Measurements from ENCODE around the gene DCUN1D3.
A peak's percentile ranks its signal among the peaks of the same experiment; 100 is the strongest.
"Not testable (repeated sequence)": the region's sequence is repeated elsewhere in the genome, so short reads cannot be mapped to it uniquely, and the experiment has no call there.

Gene DCUN1D3

DNA sequence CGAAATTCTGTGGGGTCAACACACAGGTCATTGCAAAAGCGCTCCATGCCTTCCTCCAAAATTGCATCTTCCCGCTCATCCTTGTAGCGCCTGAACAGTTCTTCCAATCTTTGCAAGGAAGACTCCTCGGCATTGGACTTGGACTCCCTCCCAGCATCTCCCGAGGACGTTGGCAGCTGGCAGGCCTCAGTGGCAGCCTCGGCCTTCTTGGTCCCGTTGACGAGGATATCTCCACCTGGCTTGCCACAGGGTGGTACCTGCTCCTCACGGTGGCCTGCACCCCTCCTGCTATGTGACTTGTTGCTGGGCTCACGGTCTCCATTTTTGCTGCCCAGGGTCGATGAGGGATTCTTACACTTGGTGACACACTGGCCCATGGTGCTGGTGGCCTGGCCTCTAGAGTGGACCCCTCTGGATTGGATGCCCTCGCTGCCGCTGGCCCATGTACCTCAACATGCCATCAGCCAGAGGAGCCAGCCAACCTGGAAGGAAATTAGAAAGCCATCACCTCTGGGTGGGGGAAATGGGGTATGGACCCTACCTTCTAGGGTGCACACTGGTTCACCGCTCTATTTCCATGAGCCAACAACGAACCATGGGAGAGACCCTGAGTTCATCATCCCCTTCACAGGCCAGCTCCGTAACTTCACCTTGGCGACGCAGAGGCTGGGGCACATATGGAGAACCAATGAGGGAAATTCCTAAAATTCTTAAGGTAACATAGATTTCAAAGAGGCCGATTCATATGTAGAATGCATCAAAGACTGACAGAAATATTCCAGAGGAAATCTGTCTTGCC is 37.8 kb downstream of the DCUN1D3 start:
- DNase-seq: no peak

- not testable (repeated sequence) for DNase-seq
These were observed 39.2 kb downstream of the DCUN1D3 start for GRCh38 chr16:20860995-20861394.

- no peak for DNase-seq
These were observed 39.8 kb downstream of the DCUN1D3 start for GRCh38 chr16:20860361-20860760.

DNA sequence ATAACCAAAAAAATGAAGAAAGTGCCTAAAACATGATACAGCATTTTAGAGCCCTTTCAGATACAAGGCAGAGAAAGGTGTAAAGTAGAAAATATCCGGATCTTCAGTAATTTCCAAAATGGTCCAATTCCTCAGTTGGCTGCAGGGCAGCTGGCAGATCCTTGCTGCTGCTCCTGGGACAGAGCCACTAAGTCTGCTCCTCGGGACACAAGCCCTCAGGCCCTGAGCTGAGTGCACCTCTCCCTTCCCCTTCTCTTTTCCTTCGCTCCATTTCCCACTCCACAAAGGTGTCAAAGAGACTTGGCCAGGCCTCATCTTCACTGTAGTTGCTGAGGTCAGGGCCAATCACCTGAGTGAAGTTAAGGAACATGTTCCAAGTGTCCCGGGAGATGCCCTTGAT is 40.5 kb downstream of the DCUN1D3 start:
- no peak for DNase-seq

GRCh38 chr16:20859229-20859628 is 40.9 kb downstream of the DCUN1D3 start:
- no peak for DNase-seq

DNA sequence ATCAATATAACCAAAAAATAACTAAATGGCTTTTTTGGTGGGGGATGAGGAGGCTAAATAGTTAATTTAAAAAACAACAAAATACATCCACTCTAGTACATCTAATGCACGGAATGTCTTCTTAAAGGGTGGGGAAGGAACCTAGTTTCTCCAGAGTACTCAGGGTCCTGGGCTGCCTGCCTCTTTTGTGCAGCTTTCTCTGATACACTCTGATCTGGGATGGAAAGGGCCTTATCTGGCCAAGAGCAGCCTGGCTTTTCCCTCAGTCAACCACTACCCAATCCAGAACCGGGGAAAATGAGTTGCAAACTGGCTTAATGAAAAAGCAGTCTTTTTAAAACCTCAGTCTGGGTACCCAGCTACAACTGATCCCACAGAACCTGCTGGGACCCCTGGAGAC is 42.9 kb downstream of the DCUN1D3 start:
- no peak for DNase-seq

- no peak for DNase-seq
These were observed 45.2 kb downstream of the DCUN1D3 start for GRCh38 chr16:20854963-20855362.

- DNase-seq: no peak
These were observed 46.1 kb downstream of the DCUN1D3 start for GRCh38 chr16:20853981-20854620.

DNA sequence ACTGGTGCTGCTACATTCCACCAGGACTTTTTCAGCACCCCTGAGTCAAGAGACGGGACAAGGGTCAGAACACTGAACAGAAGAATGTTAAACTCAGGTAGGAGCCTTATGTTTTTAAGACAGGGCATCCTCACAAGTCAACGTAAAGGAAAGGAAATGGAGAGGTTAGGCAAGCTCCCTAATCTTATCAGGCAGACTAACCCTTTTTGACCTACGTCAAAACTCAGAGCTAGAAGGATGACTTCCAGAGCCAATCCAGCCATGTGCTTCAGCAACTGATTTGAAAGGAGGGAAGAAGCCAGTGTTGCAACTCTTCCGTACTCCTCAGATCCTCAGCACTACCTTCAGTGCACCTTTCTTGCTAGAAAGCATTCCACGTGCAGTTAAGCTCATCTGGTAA is 47.0 kb downstream of the DCUN1D3 start:
- no peak for DNase-seq

DNA sequence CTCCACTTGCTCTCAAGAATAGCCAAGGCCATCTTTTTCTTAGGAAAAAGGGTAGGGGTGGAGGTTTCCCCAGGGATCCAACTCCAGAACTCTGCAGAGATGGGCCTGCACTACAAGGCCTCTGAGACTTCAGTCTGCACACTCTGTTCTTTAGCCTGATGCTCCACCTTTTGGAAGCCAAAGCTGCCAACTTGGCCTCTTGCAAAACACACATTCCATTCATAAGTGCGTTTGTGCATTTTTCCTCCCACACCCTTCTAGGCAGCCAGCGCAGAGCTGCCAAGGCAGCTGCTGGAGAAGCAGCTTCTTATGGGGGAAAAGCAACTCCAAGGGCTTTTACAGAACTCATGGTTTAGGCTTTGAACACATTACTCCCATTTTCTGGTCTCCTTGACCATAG is 48.6 kb downstream of the DCUN1D3 start:
- DNase-seq: peak; percentile 88

DNA sequence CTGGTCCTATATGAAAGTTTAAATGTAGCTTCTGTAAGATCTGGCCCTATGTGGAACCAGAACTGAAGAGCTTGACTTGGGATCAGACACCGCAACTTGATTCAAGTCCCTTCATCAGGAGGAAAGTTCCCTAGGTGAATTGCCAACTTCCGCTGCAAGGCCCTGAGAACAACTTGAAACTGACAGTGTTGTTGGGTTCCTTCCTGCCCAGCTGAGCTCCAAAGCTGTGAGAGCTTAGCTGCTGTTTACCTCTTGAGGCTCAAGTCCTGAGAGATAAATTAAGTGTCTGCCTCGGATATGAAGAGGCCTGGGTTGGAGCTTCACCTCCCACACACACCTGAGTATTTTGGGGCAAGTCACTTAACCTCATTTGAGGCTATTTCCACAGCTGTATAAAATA is 49.2 kb downstream of the DCUN1D3 start:
- no peak for DNase-seq

- DNase-seq: peak; percentile 67
These were observed 50.4 kb downstream of the DCUN1D3 start for GRCh38 chr16:20849589-20850390.

- DNase-seq: no peak
These were observed 52.6 kb downstream of the DCUN1D3 start for GRCh38 chr16:20847550-20847949.

GRCh38 chr16:20846551-20846950 is 53.6 kb downstream of the DCUN1D3 start:
- no peak for DNase-seq

DNA sequence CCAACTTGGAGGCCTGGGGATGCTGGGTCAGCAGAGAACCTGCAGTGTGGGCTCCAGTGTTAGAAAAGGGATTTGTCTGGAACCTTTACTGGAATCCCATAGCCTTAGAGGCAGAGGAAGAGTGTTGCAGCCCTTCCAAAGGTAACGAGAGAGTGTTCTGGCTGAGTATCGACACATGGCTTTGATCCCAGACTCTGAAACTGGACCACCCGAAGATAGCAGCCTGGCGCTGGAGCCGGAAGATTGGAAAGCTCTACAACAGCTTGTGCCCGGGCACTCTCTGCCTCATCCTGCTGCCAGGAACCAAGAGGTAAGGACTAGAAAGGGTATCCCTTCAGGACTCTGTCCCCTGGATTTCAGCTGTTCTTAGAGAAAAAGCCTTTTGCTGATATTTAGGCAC is 54.1 kb downstream of the DCUN1D3 start:
- DNase-seq: no peak

GRCh38 chr16:20844588-20844987 is 55.6 kb downstream of the DCUN1D3 start:
- DNase-seq: no peak

- no peak for DNase-seq
These were observed 56.1 kb downstream of the DCUN1D3 start for GRCh38 chr16:20844054-20844453.

DNA sequence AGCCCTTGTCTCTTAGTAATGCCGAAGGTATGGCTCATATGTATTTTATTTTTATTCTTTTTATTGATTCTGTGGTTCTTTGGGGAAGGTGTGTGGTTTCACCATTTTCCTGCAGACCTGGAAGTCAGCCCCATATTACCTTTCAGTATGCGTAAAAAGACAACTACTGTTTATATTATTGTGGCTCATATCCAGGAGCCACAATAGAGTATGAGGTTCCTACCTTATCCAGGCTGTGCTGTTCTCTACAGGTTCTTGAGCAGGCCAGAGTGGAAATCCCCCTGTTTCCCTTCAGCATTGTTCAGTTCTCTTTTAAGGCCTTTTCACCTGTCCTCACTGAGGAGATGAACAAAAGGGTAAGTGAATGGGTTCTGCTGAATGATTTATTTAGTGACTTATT is 60.7 kb downstream of the DCUN1D3 start:
- no peak for DNase-seq

- DNase-seq: no peak
These were observed 61.9 kb downstream of the DCUN1D3 start for GRCh38 chr16:20838240-20838639.

DNA sequence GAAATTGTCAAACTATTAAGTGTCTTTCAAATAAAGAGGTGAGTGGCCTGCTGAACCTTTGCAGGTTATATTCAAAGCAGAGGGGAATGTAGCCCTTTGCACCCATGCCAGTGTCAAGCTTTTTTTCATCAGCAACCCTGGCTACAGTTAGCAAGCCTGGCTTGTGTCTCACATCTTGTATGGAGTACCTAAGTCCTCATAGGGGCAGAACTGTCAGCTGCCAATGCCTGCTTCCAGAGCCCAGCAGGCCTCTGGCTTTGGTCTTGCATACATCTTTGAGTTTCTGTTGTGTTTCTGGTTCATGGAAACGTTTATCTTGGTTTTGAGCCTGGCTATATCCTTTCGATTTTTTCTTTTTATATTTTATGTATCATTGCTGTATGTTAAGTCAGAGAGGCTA is 67.1 kb downstream of the DCUN1D3 start:
- no peak for DNase-seq

DNA sequence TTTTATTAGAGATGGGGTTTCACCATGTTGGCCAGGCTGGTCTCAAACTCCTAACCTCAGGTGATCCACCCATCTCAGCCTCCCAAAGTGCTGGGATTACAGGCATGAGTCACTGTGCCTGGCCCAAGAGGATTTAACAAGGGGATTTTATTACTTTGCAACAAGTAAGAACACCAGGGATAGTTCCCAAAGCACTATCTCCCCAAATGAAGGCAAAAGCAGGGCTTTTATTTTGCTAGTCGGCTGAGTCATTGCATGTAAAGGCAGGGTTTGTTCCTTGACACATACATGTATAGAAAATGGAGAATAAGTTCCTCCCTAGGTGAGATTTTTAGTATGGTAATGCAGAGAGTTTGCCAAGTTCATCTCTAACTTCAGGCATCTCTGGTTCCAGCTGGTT is 69.8 kb downstream of the DCUN1D3 start:
- DNase-seq: no peak

DNA sequence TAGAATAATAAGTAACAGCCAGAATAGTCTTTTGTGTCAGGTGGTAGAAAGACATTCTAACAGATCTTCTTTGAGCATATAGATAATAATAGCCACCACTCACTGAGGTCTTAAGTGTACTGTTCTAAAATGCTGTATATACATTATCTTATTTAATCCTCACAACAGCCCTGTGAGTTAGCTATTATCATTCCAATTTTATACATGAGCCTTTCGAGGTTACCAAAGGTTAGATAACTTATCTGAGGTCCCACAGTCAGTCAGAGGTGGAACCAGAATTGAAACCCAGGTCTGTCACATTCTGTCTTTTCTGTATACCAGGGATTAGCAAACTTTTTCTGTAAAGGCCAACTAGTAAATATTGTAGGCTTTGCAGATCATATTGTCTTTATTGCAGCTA is 70.6 kb downstream of the DCUN1D3 start:
- DNase-seq: no peak

DNA sequence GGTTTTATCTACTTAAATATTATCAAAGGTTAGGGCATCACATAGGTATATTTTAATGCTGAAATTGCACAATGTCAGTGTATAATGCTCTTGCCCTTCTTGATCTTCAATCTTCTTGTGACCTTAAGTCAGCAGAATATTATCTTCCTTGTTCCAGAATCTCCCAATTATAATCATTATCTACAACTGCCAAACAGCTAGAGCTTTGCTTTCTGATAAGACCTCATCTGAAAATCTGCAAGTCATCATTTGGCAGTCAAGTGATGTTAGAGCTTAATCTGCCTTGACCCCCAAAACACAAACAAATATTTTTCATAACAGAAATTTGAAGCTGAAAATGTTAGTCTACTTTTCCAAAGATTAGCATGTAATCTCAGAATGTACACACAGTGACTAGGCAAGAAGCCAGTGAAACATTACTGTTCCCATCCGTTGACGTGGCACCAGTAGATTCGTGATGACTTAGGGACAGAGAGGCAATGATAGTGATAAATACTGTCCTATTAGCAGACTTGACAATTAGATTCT is 74.1 kb downstream of the DCUN1D3 start:
- no peak for DNase-seq
